HG02571 (cell line): ENCODE measurements around the gene GCNT4.

Experiments used
- ATAC-seq: cut with Tn5 transposase; IDR thresholded peaks from one replicate; pipeline ENCODE4 v1.9.1; 2021; ENCODE audit warnings: mild to moderate bottlenecking, moderate library complexity; ENCODE audit not compliant: unreplicated experiment

GCNT4 gene

DNA sequence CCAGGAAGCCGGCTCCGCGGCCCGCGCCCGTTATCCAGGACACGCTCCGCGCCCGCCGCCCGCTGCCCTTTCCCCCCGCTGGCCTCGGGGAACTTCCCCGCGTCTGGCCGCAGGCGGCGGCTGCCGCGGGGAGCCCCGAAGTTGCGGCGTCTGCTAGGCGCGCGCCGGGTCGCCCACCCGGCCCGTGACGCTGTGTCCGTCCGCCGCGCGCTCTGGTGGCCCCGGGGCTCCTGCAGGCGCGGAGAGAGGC, 621 bp upstream of the GCNT4 start:
- no peak for ATAC-seq

GRCh38 chr5:75051217-75051751, 1.1 kb downstream of the GCNT4 start:
- no peak for ATAC-seq

GRCh38 chr5:75050415-75050814, 1.9 kb downstream of the GCNT4 start:
- ATAC-seq = no peak

- no peak for ATAC-seq
Observed at GRCh38 chr5:75049456-75050351, 2.7 kb downstream of the GCNT4 start.

- ATAC-seq = no peak
Observed at GRCh38 chr5:75048457-75048953, 3.9 kb downstream of the GCNT4 start.

GRCh38 chr5:75047356-75047755, 5.0 kb downstream of the GCNT4 start:
- ATAC-seq = no peak

GRCh38 chr5:75046366-75047142, 5.8 kb downstream of the GCNT4 start:
- no peak for ATAC-seq

- no peak for ATAC-seq
Observed at GRCh38 chr5:75045071-75045470, 7.3 kb downstream of the GCNT4 start.

DNA sequence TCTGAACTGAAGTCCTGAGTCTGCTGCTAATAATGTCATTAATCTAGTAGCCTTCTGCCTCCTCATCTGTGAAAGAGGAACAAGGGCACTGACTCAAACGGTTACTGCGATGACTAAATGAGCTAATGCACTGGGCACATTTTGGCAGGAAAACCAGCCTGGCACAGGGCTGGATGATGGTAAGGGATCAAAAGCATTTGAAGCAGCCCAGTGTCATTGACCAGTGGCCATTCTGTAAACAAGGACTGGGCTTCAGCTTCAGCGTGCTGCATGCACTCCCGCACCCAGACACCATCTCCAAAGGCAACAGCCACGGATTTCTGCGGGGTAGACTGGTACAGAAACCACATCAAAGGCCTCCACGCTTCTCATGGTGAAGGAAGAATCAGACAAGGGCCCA, 8.0 kb downstream of the GCNT4 start:
- ATAC-seq = no peak

GRCh38 chr5:75043633-75044264, 8.6 kb downstream of the GCNT4 start:
- no peak for ATAC-seq

- no peak for ATAC-seq
Observed at GRCh38 chr5:75042522-75042921, 9.8 kb downstream of the GCNT4 start.

DNA sequence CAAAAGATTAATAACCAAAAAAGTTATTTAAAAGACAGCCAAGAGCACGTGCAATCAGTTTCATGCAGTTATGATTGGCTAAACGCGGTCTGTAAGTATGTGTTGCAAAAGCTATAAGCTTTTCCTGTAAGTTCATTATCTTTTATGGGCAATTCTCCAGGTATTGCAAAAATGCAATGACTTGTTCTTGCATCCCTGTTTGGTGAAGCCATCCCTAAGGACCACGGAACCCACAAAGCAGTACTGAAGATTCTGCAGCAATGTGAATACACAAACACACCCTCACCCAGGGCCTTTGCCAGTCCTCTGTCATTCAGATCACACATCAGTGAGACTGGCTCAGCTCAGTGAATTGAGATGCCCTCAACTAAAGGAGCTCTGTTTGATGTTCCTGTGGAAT, 11.4 kb downstream of the GCNT4 start:
- no peak for ATAC-seq

DNA sequence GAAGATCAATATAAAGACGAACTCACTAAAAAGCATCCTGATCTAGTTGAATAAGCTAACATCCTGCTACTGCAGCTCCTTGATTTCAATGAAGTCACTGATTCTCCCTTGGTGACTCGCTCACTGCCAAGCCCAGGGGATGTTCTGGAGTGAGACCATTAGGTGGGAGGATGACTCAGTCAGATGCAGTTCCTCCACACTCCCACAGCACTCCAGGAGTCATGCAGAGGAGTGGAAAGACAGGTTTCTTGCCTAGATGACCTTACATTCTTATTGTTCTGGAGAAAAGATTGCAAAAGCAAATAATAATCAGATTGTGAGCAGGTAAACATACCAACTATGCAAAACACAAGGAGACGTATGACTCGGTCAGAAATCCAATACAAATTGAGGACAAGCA, 15.3 kb downstream of the GCNT4 start:
- ATAC-seq = no peak

- ATAC-seq = no peak
Observed at GRCh38 chr5:75034137-75034739, 18.1 kb downstream of the GCNT4 start.

- no peak for ATAC-seq
Observed at GRCh38 chr5:75031366-75031765, 21.0 kb downstream of the GCNT4 start.

- ATAC-seq = no peak
Observed at GRCh38 chr5:75028090-75028489, 24.3 kb downstream of the GCNT4 start.

GRCh38 chr5:75023368-75024159, 28.8 kb downstream of the GCNT4 start:
- no peak for ATAC-seq

- no peak for ATAC-seq
Observed at GRCh38 chr5:75021800-75022199, 30.6 kb downstream of the GCNT4 start.

- ATAC-seq = no peak
Observed at GRCh38 chr5:75021219-75021618, 31.1 kb downstream of the GCNT4 start.

DNA sequence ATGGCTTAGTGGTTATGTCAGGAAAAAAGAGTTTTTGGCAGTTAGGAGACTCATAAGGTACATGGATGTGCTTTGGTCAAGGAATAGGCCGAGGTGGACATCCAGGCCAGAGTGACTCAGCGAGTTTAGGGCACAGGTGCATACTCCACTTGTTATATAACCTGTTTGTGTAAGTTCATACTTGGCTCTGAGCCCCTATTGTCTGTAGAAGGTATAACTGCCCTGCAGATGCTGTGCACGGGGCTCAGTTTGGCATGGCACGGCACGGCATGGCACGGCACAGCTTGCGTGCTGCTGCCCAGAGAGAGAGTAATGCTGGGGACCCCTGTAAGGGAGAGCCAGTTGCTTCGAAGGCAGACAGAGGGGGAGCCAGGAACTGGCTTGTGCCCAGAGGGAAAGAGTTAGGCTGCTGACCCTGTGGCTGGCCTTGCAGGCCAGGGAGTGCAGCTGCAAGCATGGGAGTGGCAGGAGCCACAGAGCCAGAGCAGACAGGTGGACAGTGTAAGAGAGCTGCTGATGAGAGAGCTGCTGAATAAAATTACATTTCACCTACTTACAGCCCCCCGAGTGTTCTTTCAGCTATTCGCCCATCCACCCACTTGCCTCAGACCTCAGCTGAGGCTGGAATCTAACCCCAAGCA, 32.2 kb downstream of the GCNT4 start:
- ATAC-seq = no peak
